ENCODE results near the gene M1AP. TPM values are rescaled to one million over a fixed set of nuclear protein-coding genes. Genes with fewer than 3 reads are reported as not detected.

M1AP gene
- total RNA-seq, 4 donors from 2014 or later, result 0.27 TPM; not detected in 3

GRCh38 chr2:74688881-74689280 is 40.8 kb upstream of the M1AP start:
- H3K27ac ChIP-seq, result no peak overlapping the region
- H3K9me3 ChIP-seq, result no peaks in the 10 kb centered on the region
- intact Hi-C loops (cut with DNase I; ENCODE audit: low total_unique reads), result no loop called here
- H3K4me3 ChIP-seq, result no peak overlapping the region
- 95% methylated on average over 1 of the region's 1 CpG; no CpG with 5 or more reads in 1 of the 2 donors for WGBS, 2 donors (ENCODE audit: low coverage in 1 of 2)
- peaks cover 3 to 21% (median 13%) of the 10 kb centered on the region in 4 donors for H3K4me1 ChIP-seq
- no peak for TF ChIP-seq EP300 (IDR thresholded peaks at IDR 0.05; ENCODE audit: low read depth)
- TF ChIP-seq POLR2A (IDR thresholded peaks at IDR 0.05), result no peak
- no peak for TF ChIP-seq CTCF (IDR thresholded peaks at IDR 0.05)
- TF ChIP-seq POLR2AphosphoS5 (IDR thresholded peaks at IDR 0.05), result no peak
- DNase-seq, result no peak
- H3K27me3 ChIP-seq, result no peaks in the 10 kb centered on the region
- no peaks in the 10 kb centered on the region for H3K36me3 ChIP-seq
- in situ Hi-C loops (cut with MboI; ENCODE audit: low pct_ligation_motif_present in 1 of 4, low pct_unique_long_range_greater_than_20kb in 1 of 4, low sequenced_read_pairs in 3 of 4), result loop anchor here in 1 of 4 donors (25.0 kb wide), 1 partner anchor 923 kb away; no protein-coding TSS in a partner anchor

GRCh38 chr2:74685408-74685807 is 37.3 kb upstream of the M1AP start:
- H3K4me1 ChIP-seq, result no peaks in the 10 kb centered on the region
- no peaks in the 10 kb centered on the region for H3K27me3 ChIP-seq
- in situ Hi-C loops (cut with MboI; ENCODE audit: low pct_ligation_motif_present in 1 of 4, low pct_unique_long_range_greater_than_20kb in 1 of 4, low sequenced_read_pairs in 3 of 4), result loop anchor here in 1 of 4 donors (25.0 kb wide), 1 partner anchor 927 kb away; no protein-coding TSS in a partner anchor
- H3K27ac ChIP-seq, result no peak overlapping the region
- H3K36me3 ChIP-seq, result no peaks in the 10 kb centered on the region
- intact Hi-C loops (cut with DNase I; ENCODE audit: low total_unique reads), result no loop called here
- TF ChIP-seq CTCF (IDR thresholded peaks at IDR 0.05), result no peak
- TF ChIP-seq POLR2A (IDR thresholded peaks at IDR 0.05), result no peak
- no peak for TF ChIP-seq EP300 (IDR thresholded peaks at IDR 0.05; ENCODE audit: low read depth)
- no peak for TF ChIP-seq POLR2AphosphoS5 (IDR thresholded peaks at IDR 0.05)
- no peak overlapping the region for H3K4me3 ChIP-seq
- H3K9me3 ChIP-seq, result no peaks in the 10 kb centered on the region
- DNase-seq, result no peak
- 90 to 94% methylated on average over 2 to 3 of the region's 3 CpGs for WGBS, 2 donors (ENCODE audit: low coverage in 1 of 2)

- in situ Hi-C loops (cut with MboI; ENCODE audit: low pct_ligation_motif_present in 1 of 4, low pct_unique_long_range_greater_than_20kb in 1 of 4, low sequenced_read_pairs in 3 of 4), result loop anchor here in 1 of 4 donors (25.0 kb wide), 1 partner anchor 930 kb away; no protein-coding TSS in a partner anchor
- no peak overlapping the region for H3K27ac ChIP-seq
- intact Hi-C loops (cut with DNase I; ENCODE audit: low total_unique reads), result no loop called here
- H3K27me3 ChIP-seq, result no peaks in the 10 kb centered on the region
- no peaks in the 10 kb centered on the region for H3K9me3 ChIP-seq
- DNase-seq, result no peak
- H3K4me1 ChIP-seq, result no peaks in the 10 kb centered on the region
- no peaks in the 10 kb centered on the region for H3K36me3 ChIP-seq
- no peak for TF ChIP-seq POLR2A (IDR thresholded peaks at IDR 0.05)
- TF ChIP-seq POLR2AphosphoS5 (IDR thresholded peaks at IDR 0.05), result no peak
- no peak for TF ChIP-seq CTCF (IDR thresholded peaks at IDR 0.05)
- TF ChIP-seq EP300 (IDR thresholded peaks at IDR 0.05; ENCODE audit: low read depth), result no peak
- H3K4me3 ChIP-seq, result no peak overlapping the region
Observed at GRCh38 chr2:74682501-74682900, 34.4 kb upstream of the M1AP start.

DNA sequence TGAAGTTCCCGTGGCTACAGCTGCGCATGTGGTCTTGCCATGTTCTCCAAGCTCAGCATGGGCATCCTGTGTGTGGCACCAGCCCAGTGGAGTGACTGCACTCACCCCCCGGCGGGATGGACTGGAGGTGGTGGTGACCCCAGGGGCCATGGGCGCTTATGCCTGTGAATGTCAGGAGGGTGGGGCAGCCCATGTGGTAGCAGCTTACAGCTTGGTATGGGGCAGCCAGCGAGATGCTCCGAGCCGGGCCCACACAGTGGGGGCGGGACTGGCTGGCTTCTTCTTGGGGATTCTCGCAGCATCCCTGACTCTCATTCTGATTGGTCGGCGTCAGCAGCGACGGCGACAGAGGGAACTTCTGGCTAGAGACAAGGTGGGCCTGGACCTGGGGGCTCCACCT is 31.5 kb upstream of the M1AP start:
- Histone ChIP-seq H3K4me1 (no peaks in the 10 kb centered on the region), H3K36me3 (no peaks in the 10 kb centered on the region), H3K4me3 (no peak overlapping the region), H3K27me3 (no peaks in the 10 kb centered on the region), H3K27ac (no peak overlapping the region), H3K9me3 (no peaks in the 10 kb centered on the region)
- in situ Hi-C loops (cut with MboI; ENCODE audit: low pct_ligation_motif_present in 1 of 4, low pct_unique_long_range_greater_than_20kb in 1 of 4, low sequenced_read_pairs in 3 of 4), result loop anchor here in 1 of 4 donors (25.0 kb wide), 1 partner anchor 933 kb away; no protein-coding TSS in a partner anchor
- intact Hi-C loops (cut with DNase I; ENCODE audit: low total_unique reads), result no loop called here
- DNase-seq, result no peak
- 97% methylated on average over 15 of the region's 15 CpGs; no CpG with 5 or more reads in 1 of the 2 donors for WGBS, 2 donors (ENCODE audit: low coverage in 1 of 2)
- TF ChIP-seq EP300 (IDR thresholded peaks at IDR 0.05; ENCODE audit: low read depth), result no peak
- no peak for TF ChIP-seq POLR2A (IDR thresholded peaks at IDR 0.05)
- no peak for TF ChIP-seq POLR2AphosphoS5 (IDR thresholded peaks at IDR 0.05)
- TF ChIP-seq CTCF (IDR thresholded peaks at IDR 0.05), result no peak
